Measurements from ENCODE around the gene PRG3.
"Not testable (repeated sequence)": the region's sequence is repeated elsewhere in the genome, so short reads cannot be mapped to it uniquely, and the experiment has no call there.

The PRG3 gene

GRCh38 chr11:57407941-57408475, 27.1 kb upstream of the PRG3 start:
- no peak for DNase-seq

- DNase-seq, result no peak
These were observed 26.3 kb upstream of the PRG3 start for GRCh38 chr11:57407010-57407920.

GRCh38 chr11:57406337-57406904, 25.5 kb upstream of the PRG3 start:
- DNase-seq, result peak; percentile 73

GRCh38 chr11:57405271-57405860, 24.4 kb upstream of the PRG3 start:
- no peak for DNase-seq

- DNase-seq, result no peak
These were observed 22.8 kb upstream of the PRG3 start for GRCh38 chr11:57403802-57404147.

- DNase-seq, result not testable (repeated sequence)
These were observed 22.3 kb upstream of the PRG3 start for GRCh38 chr11:57403003-57403801.

- DNase-seq, result no peak
These were observed 21.4 kb upstream of the PRG3 start for GRCh38 chr11:57402188-57403002.

- no peak for DNase-seq
These were observed 19.1 kb upstream of the PRG3 start for GRCh38 chr11:57399972-57400578.

GRCh38 chr11:57399221-57399620, 18.3 kb upstream of the PRG3 start:
- DNase-seq, result no peak

GRCh38 chr11:57397394-57397990, 16.5 kb upstream of the PRG3 start:
- no peak for DNase-seq

GRCh38 chr11:57396744-57397143, 15.8 kb upstream of the PRG3 start:
- no peak for DNase-seq

GRCh38 chr11:57395905-57396623, 15.1 kb upstream of the PRG3 start:
- DNase-seq, result no peak

GRCh38 chr11:57394203-57394965, 13.4 kb upstream of the PRG3 start:
- no peak for DNase-seq

- no peak for DNase-seq
These were observed 11.8 kb upstream of the PRG3 start for GRCh38 chr11:57392763-57393105.

GRCh38 chr11:57392066-57392762, 11.3 kb upstream of the PRG3 start:
- no peak for DNase-seq

GRCh38 chr11:57391539-57391938, 10.6 kb upstream of the PRG3 start:
- no peak for DNase-seq

GRCh38 chr11:57391111-57391510, 10.2 kb upstream of the PRG3 start:
- no peak for DNase-seq

- DNase-seq, result no peak
These were observed 9.6 kb upstream of the PRG3 start, which contains the start of gene PRG2 for GRCh38 chr11:57390535-57390934. TSS of gene PRG2 (minus strand) at chr11:57390650. CDS start at chr11:57389944, 706 bp downstream.

Data from activated effector memory CD4-positive, alpha-beta T cell treated with anti-CD3 and anti-CD28 coated beads, Interleukin-2, amount 50 U/mL, for 16 hours (primary cell).